HCT116 (cell line): Measurements from ENCODE around the gene SELENOW. TPM values are rescaled to one million over a fixed set of nuclear protein-coding genes. Genes with fewer than 3 reads are reported as not detected.

Experiments used
- ATAC-seq: fragments of 200-7000 bp; cut with Tn5 transposase; 2 replicates; pipeline ENCODE4 v1.9.1; 2020; ENCODE audit warnings: mild to moderate bottlenecking, moderate library complexity
- BruUV-seq: library from RNA; stranded (reverse); fragments of 400-500 nt; replicated peaks from 2 replicates; lab custom pipeline; 2021; lab: Mats Ljungman, UMichigan
- CTCF ChIA-PET: fragments of 300-600 bp; sonication (Branson Sonifier 250); formaldehyde crosslinking; loops from one replicate; lab custom pipeline; 2021; ENCODE audit warnings: antibody characterized with exemption; lab: Charles Lee
- POLR2A ChIA-PET: fragments of 300-600, 350-600 bp; sonication (Branson Sonifier 250); formaldehyde crosslinking; loops from one replicate; lab custom pipeline; 2021; ENCODE audit warnings: antibody characterized with exemption; lab: Charles Lee
- RAD21 ChIA-PET, 2 experiments: fragments of 300-600 bp; sonication (Branson Sonifier 250); formaldehyde crosslinking; loops; one replicate each; lab custom pipeline; 2023; ENCODE audit warnings: low total read pairs in 2 of 2; ENCODE audit not compliant: uncharacterized antibody in 2 of 2, unreplicated experiment in 2 of 2, low non-redundant PET in 1 of 2; lab: Charles Lee
- DNase-seq: peaks from one replicate; pipeline ENCODE4 v3.0.0-alpha.2; 2010; ENCODE audit warnings: low read depth, low spot score
- H2AFZ ChIP-seq: fragments of 200-600 bp; shearing (Covaris generic), sonication (generic); 2 replicates; pipeline ENCODE4 v1.6.1; 2017; ENCODE audit warnings: low read depth, mixed run types, mixed read lengths, antibody characterized with exemption, low read length; ENCODE audit not compliant: poor library complexity, severe bottlenecking
- H3K27ac ChIP-seq: 2 replicates; pipeline ENCODE4 v1.5.1; 2012; ENCODE audit warnings: low read depth, low read length
- H3K27me3 ChIP-seq: fragments of 200-600 bp; sonication (generic); 2 replicates; pipeline ENCODE4 v1.6.1; 2016; ENCODE audit warnings: mixed run types, low read length, mixed read lengths; ENCODE audit not compliant: insufficient read depth
- H3K36me3 ChIP-seq, 2 experiments: fragments of 200-500 bp in 1 of 2; fragments of 200-600 bp in 1 of 2; sonication (Bioruptor generic) in 1 of 2; sonication (generic) in 1 of 2; 2 replicates each; pipeline versions ENCODE4 v1.5.1 to v1.6.1; 2014 to 2016; ENCODE audit warnings: low read length in 2 of 2, inconsistent platforms in 1 of 2, mixed read lengths in 1 of 2, mixed run types in 1 of 2; ENCODE audit not compliant: insufficient read depth in 2 of 2, control insufficient read depth in 1 of 2
- H3K4me1 ChIP-seq, 2 experiments: fragments of 200-600 bp in 1 of 2; sonication (generic) in 1 of 2; 2 replicates each; pipeline versions ENCODE4 v1.5.1 to v1.6.1; 2012 to 2017; ENCODE audit warnings: low read length in 2 of 2, inconsistent platforms in 1 of 2, mild to moderate bottlenecking in 1 of 2, mixed read lengths in 1 of 2, mixed run types in 1 of 2, moderate library complexity in 1 of 2; ENCODE audit not compliant: insufficient read depth in 2 of 2, control insufficient read depth in 1 of 2
- H3K4me2 ChIP-seq: fragments of 200-600 bp; sonication (generic); 2 replicates; pipeline ENCODE4 v1.6.1; 2017; ENCODE audit warnings: mixed run types, low read length, mixed read lengths
- H3K4me3 ChIP-seq, 2 experiments: fragments of 200-600 bp in 1 of 2; sonication (generic) in 1 of 2; replicated peaks in 1 of 2; 2 replicates each; pipeline ENCODE4 v1.5.1; 2011 to 2016; ENCODE audit warnings: low read length in 2 of 2, control low read depth in 1 of 2, low read depth in 1 of 2, mild to moderate bottlenecking in 1 of 2, mixed read lengths in 1 of 2, mixed run types in 1 of 2
- H3K79me2 ChIP-seq: fragments of 200-600 bp; sonication (generic); 2 replicates; pipeline ENCODE4 v1.6.1; 2017; ENCODE audit warnings: mild to moderate bottlenecking, mixed run types, low read length, moderate library complexity, mixed read lengths; ENCODE audit not compliant: insufficient read depth
- H3K9ac ChIP-seq: fragments of 200-600 bp; sonication (generic); 2 replicates; pipeline ENCODE4 v1.6.1; 2016; ENCODE audit warnings: low read length, mixed read lengths
- H3K9me2 ChIP-seq: fragments of 200-600 bp; sonication (generic), shearing (Covaris generic); 2 replicates; pipeline ENCODE4 v1.6.1; 2017; ENCODE audit warnings: mixed run types, mild to moderate bottlenecking, moderate library complexity; ENCODE audit not compliant: insufficient read depth
- H3K9me3 ChIP-seq, 2 experiments: fragments of 200-500 bp in 1 of 2; fragments of 200-600 bp in 1 of 2; sonication (Bioruptor generic) in 1 of 2; sonication (generic) in 1 of 2; 2 replicates each; pipeline ENCODE4 v1.6.1; 2014 to 2017; ENCODE audit warnings: low read length in 2 of 2, mixed read lengths in 2 of 2, inconsistent platforms in 1 of 2, low read depth in 1 of 2, mild to moderate bottlenecking in 1 of 2, mixed run types in 1 of 2, moderate library complexity in 1 of 2; ENCODE audit not compliant: control insufficient read depth in 1 of 2, insufficient read depth in 1 of 2
- H4K20me1 ChIP-seq: fragments of 200-600 bp; sonication (generic), shearing (Covaris generic); 2 replicates; pipeline ENCODE4 v1.6.1; 2017; ENCODE audit warnings: mixed run types, mild to moderate bottlenecking, moderate library complexity; ENCODE audit not compliant: insufficient read depth
- CBX3 ChIP-seq: IDR thresholded peaks from 2 replicates; pipeline ENCODE4 v1.6.1; 2012; ENCODE audit warnings: low read depth
- CEBPB ChIP-seq: IDR thresholded peaks from 2 replicates; pipeline ENCODE4 v1.6.1; 2012; ENCODE audit warnings: low read depth
- EGR1 ChIP-seq: IDR thresholded peaks from 2 replicates; pipeline ENCODE4 v1.6.1; 2012; ENCODE audit warnings: low read depth
- ELF1 ChIP-seq: IDR thresholded peaks from 2 replicates; pipeline ENCODE4 v1.6.1; 2012; ENCODE audit warnings: low read depth, borderline replicate concordance
- EZH2 ChIP-seq: fragments of 200-600 bp; sonication (generic); IDR thresholded peaks from 2 replicates; pipeline ENCODE4 v1.6.1; 2017; ENCODE audit warnings: antibody characterized with exemption, mixed run types
- EZH2phosphoT487 ChIP-seq: fragments of 200-600 bp; IDR thresholded peaks from 2 replicates; pipeline ENCODE4 v1.6.1; 2018; ENCODE audit warnings: antibody characterized with exemption, borderline replicate concordance
- FOSL1 ChIP-seq: IDR thresholded peaks from 2 replicates; pipeline ENCODE4 v1.6.1; 2012; ENCODE audit warnings: low read depth
- POLR2A ChIP-seq: IDR thresholded peaks from 2 replicates; pipeline ENCODE4 v1.7.0; 2011; ENCODE audit warnings: borderline replicate concordance; ENCODE audit not compliant: insufficient read depth, insufficient read length; ENCODE audit errors: extremely low read depth
- POLR2AphosphoS5 ChIP-seq: IDR thresholded peaks from 2 replicates; pipeline ENCODE4 v1.6.1; 2011; ENCODE audit warnings: mild to moderate bottlenecking, low read depth, low read length, moderate library complexity
- RAD21 ChIP-seq: IDR thresholded peaks from 2 replicates; pipeline ENCODE4 v1.6.1; 2012; ENCODE audit warnings: low read depth, mild to moderate bottlenecking
- SP1 ChIP-seq: IDR thresholded peaks from 2 replicates; pipeline ENCODE4 v1.6.1; 2012; ENCODE audit warnings: low read depth
- TCF7L2 ChIP-seq: IDR thresholded peaks from 2 replicates; pipeline ENCODE4 v1.7.0; 2011; ENCODE audit warnings: borderline replicate concordance, inconsistent platforms; ENCODE audit not compliant: insufficient read depth, insufficient read length; ENCODE audit errors: extremely low read depth
- YY1 ChIP-seq: IDR thresholded peaks from 2 replicates; pipeline ENCODE4 v1.6.1; 2011; ENCODE audit warnings: low read length, low read depth, moderate library complexity, mild to moderate bottlenecking; ENCODE audit not compliant: insufficient replicate concordance; ENCODE audit errors: extremely low read depth
- ZFX ChIP-seq: fragments of 450-650 bp; IDR thresholded peaks from 2 replicates; pipeline ENCODE4 v1.6.1; 2017
- ZNF274 ChIP-seq: fragments of 200-500 bp; sonication (Bioruptor generic); IDR thresholded peaks from 2 replicates; pipeline ENCODE4 v1.6.1; 2014; ENCODE audit warnings: mild to moderate bottlenecking, low read depth, low read length, inconsistent platforms
- intact Hi-C: fragments of 100-400 bp; cut with micrococcal nuclease; formaldehyde crosslinking; loops from 2 replicates; pipeline ENCODE4 v1.10.0; 2022
- total RNA-seq: library from RNA; stranded (reverse); gene quantifications from one replicate; pipeline ENCODE4 v1.2.1, GENCODE V29; 2021; ENCODE audit not compliant: unreplicated experiment
- TF ChIP-seq, protein P1 (sequence below): IDR thresholded peaks from 2 replicates; pipeline ENCODE4 v1.6.1; 2012; ENCODE audit warnings: low read depth
- TF ChIP-seq, protein P2 (sequence below): IDR thresholded peaks from 2 replicates; pipeline ENCODE4 v1.6.1; 2012

SELENOW gene
- total RNA-seq, 1 experiment from 2014 or later, result 181 TPM

DNA sequence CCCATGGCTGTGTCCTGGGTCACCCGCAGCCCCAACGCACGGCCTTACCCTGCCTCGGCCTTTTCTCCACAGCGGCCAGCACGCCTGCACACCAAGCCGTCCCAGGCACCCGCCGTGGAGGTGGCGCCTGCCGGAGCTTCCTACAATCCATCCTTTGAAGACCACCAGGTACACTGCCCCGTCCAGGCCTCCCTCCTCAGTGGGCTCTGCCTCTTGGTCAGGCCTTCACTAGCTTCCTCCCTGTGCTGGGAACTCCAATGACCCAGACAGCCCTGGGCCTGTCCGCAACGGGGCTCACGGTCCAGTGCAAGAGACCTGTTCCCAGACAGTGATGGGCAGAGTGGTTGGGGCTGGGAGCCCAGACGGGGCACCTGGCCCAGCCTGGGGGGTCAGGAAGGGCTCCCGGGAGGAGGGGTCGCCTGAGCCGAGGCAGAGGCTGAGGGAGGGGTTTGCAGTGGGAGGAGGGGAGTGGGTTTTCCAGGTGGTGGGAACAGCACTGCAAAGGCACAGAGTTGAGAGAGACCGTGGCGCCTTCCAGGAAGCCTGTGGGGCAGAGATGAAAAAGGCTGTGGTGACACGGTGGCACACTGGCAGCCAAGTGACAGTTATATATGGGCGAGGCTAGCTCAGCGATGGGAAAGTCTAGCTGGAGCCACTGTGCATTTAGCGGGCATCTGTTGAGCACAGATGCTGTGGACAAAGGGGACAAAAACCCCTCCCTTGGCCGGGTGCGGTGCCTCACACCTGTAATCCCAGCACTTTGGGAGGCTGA is 25.9 kb upstream of the SELENOW start:
- ATAC-seq (no peak), DNase-seq (no peak)
- Histone ChIP-seq H3K9ac (no peak overlapping the region), H3K36me3 (peaks cover 49 to 82% of the 10 kb centered on the region in 2 experiments), H3K27ac (no peak overlapping the region), H3K9me3 (no peaks in the 10 kb centered on the region), H3K27me3 (no peaks in the 10 kb centered on the region), H3K4me3 (no peak overlapping the region), H3K4me2 (no peak overlapping the region), H2AFZ (no peak overlapping the region), H4K20me1 (no peaks in the 10 kb centered on the region), H3K79me2 (peaks cover 36% of the 10 kb centered on the region), H3K4me1 (no peaks in the 10 kb centered on the region), H3K9me2 (no peaks in the 10 kb centered on the region)
- no peak for TF ChIP-seq YY1
- no peak for TF ChIP-seq POLR2AphosphoS5
- TF ChIP-seq EGR1, result no peak
- TF ChIP-seq ZFX, result no peak
- TF ChIP-seq, protein P1, sequence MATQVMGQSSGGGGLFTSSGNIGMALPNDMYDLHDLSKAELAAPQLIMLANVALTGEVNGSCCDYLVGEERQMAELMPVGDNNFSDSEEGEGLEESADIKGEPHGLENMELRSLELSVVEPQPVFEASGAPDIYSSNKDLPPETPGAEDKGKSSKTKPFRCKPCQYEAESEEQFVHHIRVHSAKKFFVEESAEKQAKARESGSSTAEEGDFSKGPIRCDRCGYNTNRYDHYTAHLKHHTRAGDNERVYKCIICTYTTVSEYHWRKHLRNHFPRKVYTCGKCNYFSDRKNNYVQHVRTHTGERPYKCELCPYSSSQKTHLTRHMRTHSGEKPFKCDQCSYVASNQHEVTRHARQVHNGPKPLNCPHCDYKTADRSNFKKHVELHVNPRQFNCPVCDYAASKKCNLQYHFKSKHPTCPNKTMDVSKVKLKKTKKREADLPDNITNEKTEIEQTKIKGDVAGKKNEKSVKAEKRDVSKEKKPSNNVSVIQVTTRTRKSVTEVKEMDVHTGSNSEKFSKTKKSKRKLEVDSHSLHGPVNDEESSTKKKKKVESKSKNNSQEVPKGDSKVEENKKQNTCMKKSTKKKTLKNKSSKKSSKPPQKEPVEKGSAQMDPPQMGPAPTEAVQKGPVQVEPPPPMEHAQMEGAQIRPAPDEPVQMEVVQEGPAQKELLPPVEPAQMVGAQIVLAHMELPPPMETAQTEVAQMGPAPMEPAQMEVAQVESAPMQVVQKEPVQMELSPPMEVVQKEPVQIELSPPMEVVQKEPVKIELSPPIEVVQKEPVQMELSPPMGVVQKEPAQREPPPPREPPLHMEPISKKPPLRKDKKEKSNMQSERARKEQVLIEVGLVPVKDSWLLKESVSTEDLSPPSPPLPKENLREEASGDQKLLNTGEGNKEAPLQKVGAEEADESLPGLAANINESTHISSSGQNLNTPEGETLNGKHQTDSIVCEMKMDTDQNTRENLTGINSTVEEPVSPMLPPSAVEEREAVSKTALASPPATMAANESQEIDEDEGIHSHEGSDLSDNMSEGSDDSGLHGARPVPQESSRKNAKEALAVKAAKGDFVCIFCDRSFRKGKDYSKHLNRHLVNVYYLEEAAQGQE, result no peak
- TF ChIP-seq, protein P2, sequence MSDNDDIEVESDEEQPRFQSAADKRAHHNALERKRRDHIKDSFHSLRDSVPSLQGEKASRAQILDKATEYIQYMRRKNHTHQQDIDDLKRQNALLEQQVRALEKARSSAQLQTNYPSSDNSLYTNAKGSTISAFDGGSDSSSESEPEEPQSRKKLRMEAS, result no peak
- TF ChIP-seq SP1, result no peak
- TF ChIP-seq POLR2A, result no peak
- no peak for TF ChIP-seq FOSL1
- no peak for TF ChIP-seq CEBPB
- no peak for TF ChIP-seq RAD21
- no peak for TF ChIP-seq ELF1
- TF ChIP-seq CBX3, result no peak
- no peak for TF ChIP-seq ZNF274
- TF ChIP-seq EZH2phosphoT487, result no peak
- no peak for TF ChIP-seq TCF7L2
- TF ChIP-seq EZH2, result no peak
- no TSS peak for BruUV-seq
- RAD21 ChIA-PET, result no interaction called here
- CTCF ChIA-PET, result interaction anchor here (0.5 to 2.3 kb wide), 2 partner anchors 13 to 104 kb away, joined by 3 to 7 read pairs; no protein-coding TSS in a partner anchor
- POLR2A ChIA-PET, result no interaction called here
- intact Hi-C loops, result no loop called here
